Naive thymus-derived CD8-positive, alpha-beta T cell (primary cell): Measurements from ENCODE around the gene SUGCT. TPM values are rescaled to one million over a fixed set of nuclear protein-coding genes. Genes with fewer than 3 reads are reported as not detected.

Experiments
- ATAC-seq, 2 donors: fragments of 150-1000 bp; cut with Tn5 transposase in 1 of 2; sonication (Bioruptor Pico), chemical (Tn5 transposase) in 1 of 2; 1 replicate in 1 of 2; 2 replicates in 1 of 2; pipeline ENCODE4 v1.10.0; 2021; ENCODE audit warnings: mild to moderate bottlenecking in 2 of 2, moderate library complexity in 2 of 2
- POLR2A ChIA-PET: fragments of 350-600 bp; sonication (Branson Sonifier 250); formaldehyde crosslinking; loops from one replicate; lab custom pipeline; 2021; ENCODE audit warnings: antibody characterized with exemption; lab: Charles Lee
- DNase-seq, 10 donors: peaks; one replicate each; pipeline versions ENCODE4 v3.0.0 to v3.0.0-alpha.2; 2020 to 2022
- H3K27ac Mint-ChIP-seq, 10 donors: one replicate each; pipeline ENCODE4 v1.8.0; 2020 to 2022; ENCODE audit warnings: mild to moderate bottlenecking in 10 of 10, mixed read lengths in 10 of 10, moderate library complexity in 4 of 10, inconsistent platforms in 1 of 10
- H3K27me3 Mint-ChIP-seq, 5 donors: one replicate each; pipeline ENCODE4 v1.8.0; 2021 to 2022; ENCODE audit warnings: mixed read lengths in 5 of 5
- H3K36me3 Mint-ChIP-seq, 3 donors: one replicate each; pipeline ENCODE4 v1.8.0; 2020 to 2022; ENCODE audit warnings: mixed read lengths in 3 of 3, mild to moderate bottlenecking in 2 of 3, inconsistent platforms in 1 of 3
- H3K4me1 Mint-ChIP-seq, 4 donors: one replicate each; pipeline ENCODE4 v1.8.0; 2021 to 2022; ENCODE audit warnings: mixed read lengths in 4 of 4
- H3K4me3 Mint-ChIP-seq, 10 donors: one replicate each; pipeline ENCODE4 v1.8.0; 2020 to 2022; ENCODE audit warnings: mild to moderate bottlenecking in 10 of 10, mixed read lengths in 10 of 10, moderate library complexity in 6 of 10, inconsistent platforms in 1 of 10
- H3K9me3 Mint-ChIP-seq, 9 donors: one replicate each; pipeline ENCODE4 v1.8.0; 2020 to 2022; ENCODE audit warnings: mixed read lengths in 9 of 9, mild to moderate bottlenecking in 3 of 9, inconsistent platforms in 1 of 9, moderate library complexity in 1 of 9
- polyA plus RNA-seq, 3 donors: library from polyadenylated mRNA; unstranded; fragments of 300-500 nt; fragmentation: Illumina TruSeq; gene quantifications; one replicate each; pipeline ENCODE4 v1.2.3, GENCODE V29; 2021
- total RNA-seq, 8 experiments: library from RNA in 2 of 8; stranded (reverse) in 2 of 8; gene quantifications; one replicate each; pipeline ENCODE4 v1.2.3 and lab custom pipeline; 2021 to 2026

Gene SUGCT
- total and polyA plus RNA-seq, 5 experiments from 2014 or later: 1.3 to 3.6 (median 2.1) TPM

DNA sequence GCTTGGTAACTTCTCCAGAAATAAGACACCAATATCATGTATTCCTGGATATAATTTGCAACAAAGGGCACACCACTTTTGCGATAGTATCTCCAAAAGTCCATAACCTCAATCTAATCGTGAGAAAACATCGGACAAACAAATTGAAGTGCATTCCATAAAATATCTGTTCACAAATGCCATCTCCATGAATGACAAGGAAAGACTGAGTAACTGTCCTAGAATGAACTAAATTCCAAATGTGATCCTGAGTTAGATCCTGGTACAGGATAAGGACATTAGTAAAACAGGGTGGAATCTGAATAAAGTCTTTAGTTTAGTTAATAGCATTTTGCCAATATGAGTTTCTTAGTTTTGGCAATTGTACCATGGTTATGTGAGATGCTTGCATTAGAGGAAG is 384.2 kb downstream of the SUGCT start:
- no peaks in the 10 kb centered on the region for H3K27me3 Mint-ChIP-seq
- H3K4me1 Mint-ChIP-seq: no peaks in the 10 kb centered on the region
- no peak for DNase-seq
- no peak overlapping the region for H3K27ac Mint-ChIP-seq
- POLR2A ChIA-PET: no interaction called here
- peaks cover 0 to 10% (median 0%) of the 10 kb centered on the region in 9 donors for H3K9me3 Mint-ChIP-seq
- no peak overlapping the region for H3K4me3 Mint-ChIP-seq
- no peak for ATAC-seq
- H3K36me3 Mint-ChIP-seq: peaks cover 0 to 4% (median 0%) of the 10 kb centered on the region in 3 donors

DNA sequence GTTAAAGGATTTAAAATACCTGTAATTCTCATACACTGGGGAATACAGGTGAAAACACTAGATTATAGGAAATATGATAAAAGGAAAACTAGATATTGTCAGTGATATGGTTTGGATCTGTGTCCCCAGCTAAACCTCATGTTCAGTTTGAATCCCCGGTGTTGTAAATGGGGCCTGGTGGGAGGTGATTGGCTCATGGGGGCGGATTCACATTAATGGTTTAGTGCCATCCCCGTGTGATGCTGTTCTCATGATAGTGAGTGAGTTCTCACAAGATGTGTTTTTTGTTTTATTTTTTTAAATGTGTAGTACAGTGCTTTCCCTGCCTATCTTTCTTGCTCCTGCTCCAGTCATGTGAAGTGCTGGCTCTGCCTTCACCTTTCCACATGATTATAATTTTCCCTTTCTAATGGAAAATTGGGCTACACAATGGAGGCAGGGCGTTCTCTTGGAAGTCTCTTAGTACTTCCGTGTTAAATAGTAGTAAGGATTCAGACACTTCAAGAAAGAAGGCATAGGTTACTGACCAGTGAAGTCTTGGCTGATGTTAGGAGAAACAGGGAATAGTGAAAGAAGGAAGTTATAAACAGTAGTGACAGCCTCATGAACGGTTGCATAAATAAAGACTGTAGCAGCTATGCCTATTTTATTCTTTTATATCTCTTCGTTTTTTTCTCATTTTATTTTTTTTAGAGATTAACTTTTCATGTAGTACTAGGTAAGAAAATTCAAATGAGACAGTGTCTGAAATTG is 386.4 kb downstream of the SUGCT start:
- POLR2A ChIA-PET: no interaction called here
- Mint-ChIP-seq H3K27me3 (peaks cover 0 to 2% (median 0%) of the 10 kb centered on the region in 5 donors), H3K9me3 (no peaks in the 10 kb centered on the region), H3K4me3 (no peak overlapping the region), H3K36me3 (peaks cover 0 to 1% (median 0%) of the 10 kb centered on the region in 3 donors), H3K27ac (no peak overlapping the region), H3K4me1 (no peaks in the 10 kb centered on the region)
- no peak for DNase-seq
- no peak for ATAC-seq

DNA sequence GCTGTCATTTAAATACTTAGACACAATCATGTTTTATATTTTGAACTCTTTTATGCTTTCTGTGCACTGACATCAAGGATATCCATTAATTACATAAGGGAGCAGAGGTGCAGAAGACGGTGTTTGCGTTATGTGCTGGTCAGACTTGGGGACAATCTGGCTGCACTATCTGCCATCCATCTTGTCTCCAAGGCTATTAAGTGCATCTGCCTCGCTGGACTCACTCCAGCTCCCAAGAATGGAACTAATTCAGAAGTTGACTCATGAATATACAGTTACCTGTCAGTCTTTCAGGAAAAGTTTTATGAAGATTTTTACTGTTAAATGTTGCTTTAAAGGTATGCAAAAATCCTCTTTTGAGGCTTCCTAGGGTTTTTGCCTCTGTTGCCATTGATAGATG is 391.0 kb downstream of the SUGCT start:
- H3K9me3 Mint-ChIP-seq: no peaks in the 10 kb centered on the region

DNA sequence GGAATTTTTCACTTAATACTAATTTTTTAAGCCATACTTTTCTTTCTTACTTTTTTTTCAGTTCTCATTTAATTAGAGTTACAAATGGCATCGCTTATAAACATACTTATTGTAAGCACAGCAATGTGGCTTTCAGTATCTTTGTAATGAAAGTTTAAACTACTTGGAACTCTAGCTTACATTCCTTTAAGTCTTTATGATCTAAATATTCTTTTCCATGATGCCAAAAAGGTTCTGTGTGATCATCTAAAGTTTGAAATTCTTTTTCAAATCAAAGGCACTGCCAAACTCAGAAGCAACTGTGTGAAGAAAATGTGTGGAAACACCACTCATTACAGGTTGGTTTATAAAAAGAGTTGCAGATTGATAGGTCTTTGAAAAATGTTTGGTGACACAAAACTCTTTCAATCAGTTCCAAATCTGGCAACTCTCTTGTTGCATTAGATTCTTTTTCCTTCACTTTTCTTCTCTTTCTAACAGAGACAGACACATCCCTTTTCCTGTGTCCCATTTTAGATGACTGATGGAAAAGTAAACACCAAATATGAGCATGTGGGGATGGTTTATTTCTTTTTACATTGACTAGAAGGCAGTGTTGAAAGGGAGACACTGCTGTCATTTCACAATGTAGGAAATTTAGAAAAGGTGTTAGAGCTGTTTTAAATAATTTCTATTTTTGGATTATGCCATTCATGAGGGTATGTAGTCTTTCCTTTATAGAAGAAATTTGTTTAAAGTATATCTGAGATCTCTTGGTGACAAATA is 392.3 kb downstream of the SUGCT start:
- H3K4me1 Mint-ChIP-seq: peaks cover 0 to 1% (median 0%) of the 10 kb centered on the region in 4 donors
- ATAC-seq: no peak
- POLR2A ChIA-PET: no interaction called here
- no peak overlapping the region for H3K27ac Mint-ChIP-seq
- peaks cover 0 to 1% (median 0%) of the 10 kb centered on the region in 3 donors for H3K36me3 Mint-ChIP-seq
- no peak for DNase-seq
- no peaks in the 10 kb centered on the region for H3K9me3 Mint-ChIP-seq
- peaks cover 0 to 7% (median 0%) of the 10 kb centered on the region in 5 donors for H3K27me3 Mint-ChIP-seq
- H3K4me3 Mint-ChIP-seq: no peak overlapping the region

More for the DNA sequence above, 391.0 kb downstream of the SUGCT start:
- no peak for DNase-seq
- Mint-ChIP-seq H3K36me3 (peaks cover 0 to 1% (median 0%) of the 10 kb centered on the region in 3 donors), H3K4me3 (no peak overlapping the region), H3K27ac (no peak overlapping the region), H3K27me3 (peaks cover 0 to 7% (median 0%) of the 10 kb centered on the region in 5 donors), H3K4me1 (peaks cover 0 to 1% (median 0%) of the 10 kb centered on the region in 4 donors)
- no peak for ATAC-seq
- POLR2A ChIA-PET: no interaction called here

DNA sequence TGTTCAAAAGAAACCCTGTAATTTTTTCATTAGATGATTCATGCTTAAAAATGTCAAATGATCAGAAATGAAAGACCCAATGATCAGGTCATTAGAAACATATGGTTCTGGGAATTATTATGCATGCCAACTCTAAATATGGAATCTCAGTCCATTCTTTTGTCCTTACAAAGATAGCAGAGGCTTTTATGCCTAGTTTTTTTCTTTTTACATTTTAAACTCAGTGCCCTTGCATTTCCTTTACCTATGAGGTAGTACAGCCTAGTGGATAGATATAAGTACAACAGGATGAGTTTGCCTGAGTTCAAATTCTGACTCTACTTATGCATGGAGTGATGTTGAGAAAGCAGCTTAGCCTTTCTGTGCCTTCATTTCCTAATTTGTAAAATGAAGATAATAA is 392.9 kb downstream of the SUGCT start:
- POLR2A ChIA-PET: no interaction called here
- Mint-ChIP-seq H3K4me1 (peaks cover 0 to 1% (median 0%) of the 10 kb centered on the region in 4 donors), H3K27me3 (peaks cover 0 to 7% (median 0%) of the 10 kb centered on the region in 5 donors), H3K36me3 (peaks cover 0 to 1% (median 0%) of the 10 kb centered on the region in 3 donors), H3K4me3 (no peak overlapping the region), H3K9me3 (no peaks in the 10 kb centered on the region), H3K27ac (no peak overlapping the region)
- ATAC-seq (no peak), DNase-seq (no peak)

DNA sequence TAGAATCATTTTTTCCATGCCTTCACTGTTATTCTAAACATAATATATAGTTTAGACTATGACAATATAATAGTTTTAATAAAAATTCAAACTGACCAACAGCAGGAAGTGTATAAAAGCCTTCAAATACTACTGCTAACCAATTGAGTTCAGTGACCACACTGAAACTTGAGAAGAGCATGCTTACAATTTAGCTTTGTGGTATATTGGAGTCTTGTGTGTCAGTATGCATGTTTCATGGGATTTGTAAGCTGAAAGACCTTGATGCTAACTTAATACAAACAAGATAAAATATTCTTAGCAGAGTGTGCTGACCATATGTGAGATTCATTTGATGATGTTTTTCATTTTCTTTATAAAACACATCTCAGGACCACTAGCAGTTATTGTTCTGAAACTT is 395.5 kb downstream of the SUGCT start:
- no peak overlapping the region for H3K4me3 Mint-ChIP-seq

DNA sequence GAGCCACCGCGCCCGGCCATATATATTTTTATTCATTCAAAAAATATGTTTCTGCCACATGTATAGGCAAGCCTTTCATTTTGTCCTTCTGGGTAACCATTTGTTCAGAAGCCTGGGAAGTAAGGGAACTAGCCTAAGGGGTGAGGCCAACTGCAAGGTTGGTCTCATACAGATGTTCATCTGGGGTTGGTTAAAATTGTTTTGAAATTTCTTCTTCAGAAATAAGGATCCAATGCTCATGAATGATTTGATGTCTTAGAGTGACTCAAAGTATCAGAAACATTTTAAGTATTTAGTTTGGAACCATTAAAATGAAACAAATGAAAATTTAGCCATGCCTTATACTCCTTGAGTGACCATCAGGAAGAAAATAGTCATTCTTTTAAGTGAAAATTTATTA is 397.2 kb downstream of the SUGCT start:
- Mint-ChIP-seq H3K27ac (no peak overlapping the region), H3K36me3 (no peaks in the 10 kb centered on the region), H3K4me1 (peaks cover 0 to 1% (median 0%) of the 10 kb centered on the region in 4 donors), H3K27me3 (peaks cover 0 to 7% (median 0%) of the 10 kb centered on the region in 5 donors), H3K4me3 (no peak overlapping the region), H3K9me3 (no peaks in the 10 kb centered on the region)
- ATAC-seq (no peak), DNase-seq (no peak)
- POLR2A ChIA-PET: no interaction called here

More for the DNA sequence above, 395.5 kb downstream of the SUGCT start:
- ATAC-seq: no peak
- no peaks in the 10 kb centered on the region for H3K36me3 Mint-ChIP-seq
- DNase-seq: no peak
- POLR2A ChIA-PET: no interaction called here
- H3K27me3 Mint-ChIP-seq: peaks cover 0 to 7% (median 0%) of the 10 kb centered on the region in 5 donors
- H3K27ac Mint-ChIP-seq: no peak overlapping the region
- peaks cover 0 to 1% (median 0%) of the 10 kb centered on the region in 4 donors for H3K4me1 Mint-ChIP-seq
- H3K9me3 Mint-ChIP-seq: no peaks in the 10 kb centered on the region

DNA sequence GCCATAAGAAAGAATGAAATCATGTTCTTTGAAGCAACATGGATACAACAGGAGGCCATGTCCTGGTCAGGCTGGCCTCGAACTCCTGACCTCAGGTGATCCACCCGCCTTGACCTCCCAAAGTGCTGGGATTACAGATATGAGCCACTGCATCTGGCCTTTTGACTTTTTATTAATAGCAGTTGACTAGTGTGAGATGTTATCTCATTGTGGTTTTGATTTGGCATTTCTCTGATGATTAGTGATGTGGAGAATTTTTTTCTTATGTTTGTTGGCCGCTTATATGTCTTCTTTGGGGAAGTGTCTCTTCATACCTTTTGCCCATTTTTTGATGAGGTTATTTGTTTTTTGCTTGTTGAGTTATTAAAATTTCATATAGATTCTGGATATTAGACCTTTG is 400.9 kb downstream of the SUGCT start:
- H3K9me3 Mint-ChIP-seq: peaks cover 0 to 2% (median 0%) of the 10 kb centered on the region in 9 donors
- ATAC-seq (no peak), DNase-seq (no peak)
- H3K4me3 Mint-ChIP-seq: no peak overlapping the region
- no peak overlapping the region for H3K27ac Mint-ChIP-seq
- POLR2A ChIA-PET: no interaction called here
- H3K27me3 Mint-ChIP-seq: peaks cover 0 to 1% (median 0%) of the 10 kb centered on the region in 5 donors
- H3K36me3 Mint-ChIP-seq: no peaks in the 10 kb centered on the region
- H3K4me1 Mint-ChIP-seq: no peaks in the 10 kb centered on the region

DNA sequence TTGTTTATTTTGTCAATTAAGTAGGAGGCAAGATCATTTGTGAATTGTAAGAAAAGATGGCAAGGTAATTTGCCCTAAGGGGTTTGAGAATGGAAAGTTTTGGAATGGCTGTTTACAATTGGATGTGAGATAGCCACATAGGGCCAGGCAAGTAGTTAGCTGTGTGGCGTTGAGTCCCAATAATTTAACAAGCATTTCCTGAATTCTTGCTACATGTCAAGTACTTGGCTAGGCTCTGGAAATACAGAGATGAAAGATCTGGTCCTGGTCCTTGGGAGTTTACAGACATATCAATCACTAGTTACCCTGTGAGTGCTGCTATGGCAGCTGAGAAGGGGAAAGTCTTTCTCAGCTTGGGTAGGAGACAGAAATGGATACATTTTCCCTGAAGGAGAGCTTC is 401.6 kb downstream of the SUGCT start:
- Mint-ChIP-seq H3K27ac (no peak overlapping the region), H3K9me3 (peaks cover 0 to 2% (median 0%) of the 10 kb centered on the region in 9 donors), H3K4me3 (no peak overlapping the region), H3K4me1 (no peaks in the 10 kb centered on the region), H3K36me3 (no peaks in the 10 kb centered on the region), H3K27me3 (peaks cover 0 to 1% (median 0%) of the 10 kb centered on the region in 5 donors)
- no peak for ATAC-seq
- DNase-seq: no peak
- POLR2A ChIA-PET: no interaction called here

DNA sequence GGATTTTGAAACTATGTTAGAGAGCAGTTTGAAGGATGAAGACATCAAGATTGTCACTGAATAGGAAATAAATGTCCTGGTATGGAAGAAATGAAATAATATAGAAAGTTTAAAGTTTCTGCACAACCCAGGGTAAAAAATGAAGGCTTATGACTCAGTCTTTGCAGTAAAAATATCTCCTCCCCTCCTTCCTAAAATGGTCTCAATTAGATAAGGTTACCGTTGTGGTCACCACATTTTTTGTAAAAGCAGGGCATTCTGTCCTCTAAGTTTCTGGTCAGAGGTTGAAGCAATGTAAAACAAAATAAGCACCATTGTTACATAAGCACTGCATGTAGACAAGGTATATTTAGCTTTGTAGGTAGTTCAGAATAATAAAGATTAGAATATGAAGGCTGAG is 403.5 kb downstream of the SUGCT start:
- Mint-ChIP-seq H3K27me3 (peaks cover 0 to 1% (median 0%) of the 10 kb centered on the region in 5 donors), H3K4me1 (no peaks in the 10 kb centered on the region), H3K9me3 (peaks cover 0 to 2% (median 0%) of the 10 kb centered on the region in 9 donors), H3K4me3 (no peak overlapping the region), H3K36me3 (no peaks in the 10 kb centered on the region), H3K27ac (no peak overlapping the region)
- POLR2A ChIA-PET: no interaction called here
- DNase-seq (no peak), ATAC-seq (no peak)

DNA sequence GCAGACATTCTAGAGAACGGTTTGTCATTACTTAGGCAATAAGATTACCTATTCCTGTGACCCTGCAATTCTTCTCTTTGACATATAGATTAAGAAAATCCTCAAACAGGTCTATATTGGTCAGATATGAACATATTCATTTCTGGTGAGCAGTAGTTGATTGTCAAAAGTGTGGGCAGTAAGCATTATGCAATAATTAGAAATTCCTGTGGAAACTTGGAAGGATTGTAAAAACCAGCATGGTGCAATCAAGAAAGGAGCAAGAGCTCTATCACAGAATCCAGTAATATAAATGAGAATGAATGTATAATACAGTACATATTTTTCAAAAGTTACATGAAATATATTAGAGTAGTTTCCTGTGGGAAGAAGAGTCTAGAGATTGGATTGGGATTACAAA is 406.5 kb downstream of the SUGCT start:
- no peak overlapping the region for H3K27ac Mint-ChIP-seq
- POLR2A ChIA-PET: no interaction called here
- no peaks in the 10 kb centered on the region for H3K4me1 Mint-ChIP-seq
- DNase-seq (no peak), ATAC-seq (no peak)
- H3K36me3 Mint-ChIP-seq: no peaks in the 10 kb centered on the region
- peaks cover 0 to 2% (median 0%) of the 10 kb centered on the region in 9 donors for H3K9me3 Mint-ChIP-seq
- H3K27me3 Mint-ChIP-seq: peaks cover 0 to 1% (median 0%) of the 10 kb centered on the region in 5 donors
- H3K4me3 Mint-ChIP-seq: no peak overlapping the region

DNA sequence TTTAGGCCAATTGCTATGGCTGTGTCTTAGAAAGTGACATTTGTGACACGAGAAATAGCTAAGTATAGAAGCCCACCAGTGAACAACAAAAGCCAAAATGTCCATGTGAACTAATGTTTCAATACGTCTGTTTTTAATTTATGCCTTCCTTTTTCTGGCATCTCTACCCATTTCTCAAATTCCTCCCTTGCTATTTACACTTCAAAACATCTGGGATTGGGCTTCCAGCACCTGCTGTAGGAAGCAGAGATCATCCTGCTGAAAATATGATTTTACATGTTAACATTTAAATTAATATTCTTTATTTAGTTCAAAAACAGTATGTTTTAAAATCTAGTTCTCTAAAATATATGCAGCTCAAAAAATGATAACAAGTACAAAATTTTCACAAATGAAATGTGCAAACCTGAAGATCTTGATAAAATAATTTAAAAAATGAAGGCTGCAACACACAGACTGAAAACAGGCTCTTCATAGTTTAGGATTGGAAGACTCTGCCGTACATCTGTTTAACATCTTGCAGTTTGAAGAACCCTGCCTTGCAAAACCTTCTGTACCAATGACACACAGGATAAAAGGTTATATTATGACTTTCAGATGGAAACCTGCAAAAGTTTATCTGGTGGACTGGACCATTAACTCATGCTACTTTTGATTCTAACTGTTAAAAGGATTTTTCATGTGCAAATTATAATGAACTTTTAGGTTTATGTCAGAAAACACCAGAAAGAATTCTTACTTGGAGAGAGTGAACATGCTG is 408.4 kb downstream of the SUGCT start:
- Mint-ChIP-seq H3K36me3 (no peaks in the 10 kb centered on the region), H3K4me3 (no peak overlapping the region), H3K27ac (no peak overlapping the region), H3K4me1 (no peaks in the 10 kb centered on the region), H3K27me3 (no peaks in the 10 kb centered on the region), H3K9me3 (peaks cover 0 to 2% (median 0%) of the 10 kb centered on the region in 9 donors)
- POLR2A ChIA-PET: no interaction called here
- DNase-seq: no peak
- ATAC-seq: no peak
